HepG2 (cell line): ENCODE data around the gene TBCD. TPM values are rescaled to one million over a fixed set of nuclear protein-coding genes. Genes with fewer than 3 reads are reported as not detected.

Experiments
- CHD2 ChIP-seq: IDR thresholded peaks from 2 replicates; pipeline ENCODE4 v1.6.1; 2011; ENCODE audit warnings: low read depth, low read length, improper control_type of control experiment
- HDAC1 ChIP-seq: sonication (generic); formaldehyde crosslinking; IDR thresholded peaks from 2 replicates; pipeline ENCODE4 v1.5.1; 2020; ENCODE audit warnings: mild to moderate bottlenecking, missing genetic modification reagents
- MXD4 ChIP-seq: IDR thresholded peaks from 2 replicates; pipeline ENCODE4 v1.6.1; 2016; ENCODE audit warnings: mild to moderate bottlenecking, missing biosample characterization, missing genetic modification reagents
- THRA ChIP-seq: sonication (generic); formaldehyde crosslinking; IDR thresholded peaks from 2 replicates; pipeline ENCODE4 v1.4.0; 2020; ENCODE audit warnings: missing genetic modification reagents, borderline replicate concordance
- ZHX1 ChIP-seq: sonication (generic); formaldehyde crosslinking; IDR thresholded peaks from 2 replicates; pipeline ENCODE4 v1.8.1; 2022; ENCODE audit warnings: low read depth, mild to moderate bottlenecking, missing genetic modification reagents
- ZNF20 ChIP-seq: sonication (generic); formaldehyde crosslinking; IDR thresholded peaks from 2 replicates; pipeline ENCODE4 v1.4.0; 2020; ENCODE audit warnings: mild to moderate bottlenecking, moderate library complexity, missing genetic modification reagents
- ZNF318 ChIP-seq: sonication (generic); formaldehyde crosslinking; IDR thresholded peaks from 2 replicates; pipeline ENCODE4 v1.4.0; 2020; ENCODE audit warnings: mild to moderate bottlenecking, missing genetic modification reagents
- ZNF574 ChIP-seq: sonication (generic); formaldehyde crosslinking; IDR thresholded peaks from 2 replicates; pipeline ENCODE4 v1.4.0; 2020; ENCODE audit warnings: missing genetic modification reagents
- polyA plus RNA-seq, 8 experiments: library from polyadenylated mRNA; depleted of rRNA in 3 of 8; stranded (reverse) in 7 of 8; unstranded in 1 of 8; fragments of >200 nt; fragmentation: Illumina TruSeq in 4 of 8; extraction: Trizol in 4 of 8; gene quantifications; 2 replicates each; pipeline versions ENCODE4 v1.2.1 to v1.2.3, GENCODE V29; 2011 to 2016; ENCODE audit warnings: low read depth in 4 of 8, missing spikeins in 1 of 8, mixed read lengths in 1 of 8; ENCODE audit not compliant: insufficient read depth in 1 of 8
- total RNA-seq, 5 experiments: library from RNA; depleted of rRNA; stranded (reverse); fragments of >200 nt; fragmentation: Illumina TruSeq; extraction: Trizol; gene quantifications; 2 replicates each; pipeline ENCODE4 v1.2.3, GENCODE V29; 2016; ENCODE audit warnings: low read depth in 1 of 5

TBCD gene
- total and polyA plus RNA-seq, 2 of the 13 experiments (the other 11 are each of a cell fraction or from before 2014, with no cell fraction given) = 33.9 to 54.8 TPM

DNA sequence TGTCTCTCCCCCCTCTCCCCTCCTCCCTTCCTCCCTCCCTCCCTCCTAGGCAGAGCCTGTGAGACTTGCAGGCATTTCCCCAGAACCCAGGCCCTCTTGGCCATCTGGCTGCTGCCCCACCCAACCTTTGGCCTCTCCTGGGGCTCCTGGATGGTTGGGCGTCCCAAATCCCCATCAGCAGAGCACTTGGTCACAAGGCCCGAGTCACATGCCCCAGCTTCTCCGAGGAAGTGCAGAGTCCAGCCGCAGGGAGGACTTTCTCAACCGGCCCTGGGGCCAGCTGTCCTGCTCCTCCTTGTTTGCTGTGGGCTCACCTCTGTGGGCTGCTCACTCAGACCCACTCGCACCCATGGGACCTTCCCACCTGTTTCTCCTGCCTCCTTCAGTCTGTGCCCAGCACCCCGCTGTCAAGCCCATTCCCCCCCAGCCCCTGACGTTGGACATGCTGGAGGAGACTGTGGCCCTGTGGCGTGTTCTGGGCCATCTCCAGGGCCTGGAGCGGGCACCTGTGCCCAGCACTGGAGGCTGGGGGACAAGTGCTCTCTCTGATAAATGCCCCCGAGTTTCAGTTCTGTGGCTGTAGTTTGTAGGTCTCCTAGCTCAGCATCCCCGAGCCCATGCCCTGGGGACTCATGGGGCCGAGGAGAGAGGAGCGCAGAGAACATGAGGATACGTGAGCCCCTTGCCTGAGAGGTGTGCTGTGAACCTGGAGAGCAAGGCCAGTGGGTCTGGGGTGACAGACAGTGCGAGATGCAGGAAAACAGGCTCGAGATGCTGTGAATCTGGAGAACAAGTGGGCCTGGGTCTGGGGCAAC lies 130.2 kb downstream of the TBCD start (continued):
- TF ChIP-seq ZNF318 (CRISPR knock-in tag) (no peak), THRA (CRISPR knock-in tag) (0 out of 2 replicates have a peak, but pooled peaks have one; percentile 21), ZNF574 (no peak), ZHX1 (CRISPR knock-in tag) (no peak), MXD4 (CRISPR knock-in tag) (no peak), ZNF20 (CRISPR knock-in tag) (no peak), HDAC1 (peak; percentile 52; the same call in 1 of the 2 replicates), CHD2 (no peak)
